ENCODE data around the gene IRF2. TPM values are rescaled to one million over a fixed set of nuclear protein-coding genes. Genes with fewer than 3 reads are reported as not detected.

The IRF2 gene
- 10 to 100 TPM; 14.6 to 23.4 (median 16.3) TPM for total RNA-seq
- 10 to 100 TPM in 2 of 3 donors, 1 to 10 TPM in 1; 6.7 to 28.9 (median 21.1) TPM for polyA plus RNA-seq
- long read RNA-seq, donor 1, transcript IRF2-201 (9 exons, 2,303 nt), result major isoform, 8 of 12 reads
- long read RNA-seq, donor 1, partial matches to known transcripts, result 3 of 12 reads
- long read RNA-seq, donor 1, other reads (novel, unspliced or antisense), result 1 of 12 reads
- long read RNA-seq, donor 2, partial matches to known transcripts, result 2 of 8 reads
- long read RNA-seq, donor 2, other reads (novel, unspliced or antisense), result 3 of 8 reads

GRCh38 chr4:184474263-184475095 is at the start of gene IRF2:
TSS of gene IRF2 (minus strand) at chr4:184474550. CDS start at chr4:184429064, 45,486 bp downstream.
- Histone ChIP-seq H3K4me3 (peak within 1 kb of the TSS; percentile 84), H3K4me1 (peaks cover 52% of the 10 kb centered on the region), H3K36me3 (ENCODE audit: insufficient read depth in 1 of 2, low read depth in 1 of 2) (no peaks in the 10 kb centered on the region), H3K9me3 (no peaks in the 10 kb centered on the region), H3K27me3 (ENCODE audit: insufficient read depth in 3 of 3, low read length in 2 of 3) (no peaks in the 10 kb centered on the region), H3K27ac (peak within 1 kb of the TSS; percentile 97)
- intact Hi-C loops (cut with DNase I), result loop anchor here (1.0 to 10.0 kb wide), 11 partner anchors 62 to 350 kb away; partner anchors contain the start of genes ACSL1 (in 1 of the 2), CASP3 (in 1 of the 2) and PRIMPOL (in 1 of the 2)
- DNase-seq (peak; percentile 97 to 98), ATAC-seq (peak; percentile 86 to 90 (median 88))
- 0% methylated on average over 52 to 66 of the region's 66 CpGs for WGBS, 3 donors
- TF ChIP-seq CTCF (IDR thresholded peaks at IDR 0.05), result no peak

GRCh38 chr4:184515606-184516005 is 41.3 kb upstream of the IRF2 start:
- DNase-seq (no peak), ATAC-seq (no peak)
- Histone ChIP-seq H3K27me3 (ENCODE audit: insufficient read depth in 3 of 3, low read length in 2 of 3) (no peaks in the 10 kb centered on the region), H3K4me3 (no peak overlapping the region), H3K36me3 (ENCODE audit: insufficient read depth in 1 of 2, low read depth in 1 of 2) (no peaks in the 10 kb centered on the region), H3K9me3 (no peaks in the 10 kb centered on the region), H3K27ac (no peak overlapping the region), H3K4me1 (no peaks in the 10 kb centered on the region)
- 94 to 98% (median 98%) methylated on average over 3 of the region's 3 CpGs for WGBS, 3 donors
- TF ChIP-seq CTCF (IDR thresholded peaks at IDR 0.05), result no peak
- intact Hi-C loops (cut with DNase I), result no loop called here

GRCh38 chr4:184514121-184514988 is 40.0 kb upstream of the IRF2 start:
- 32 to 43% (median 35%) methylated on average over 8 of the region's 8 CpGs for WGBS, 3 donors

More at GRCh38 chr4:184514121-184514988, 40.0 kb upstream of the IRF2 start:
- Histone ChIP-seq H3K4me1 (no peaks in the 10 kb centered on the region), H3K36me3 (ENCODE audit: insufficient read depth in 1 of 2, low read depth in 1 of 2) (no peaks in the 10 kb centered on the region), H3K27me3 (ENCODE audit: insufficient read depth in 3 of 3, low read length in 2 of 3) (no peaks in the 10 kb centered on the region), H3K4me3 (no peak overlapping the region), H3K9me3 (no peaks in the 10 kb centered on the region), H3K27ac (no peak overlapping the region)
- no peak for TF ChIP-seq CTCF (IDR thresholded peaks at IDR 0.05)
- ATAC-seq (peak; percentile 67 to 89 (median 70)), DNase-seq (peak; percentile 56 to 60)
- intact Hi-C loops (cut with DNase I), result no loop called here

All from psoas muscle (tissue), 8 donors.